AG09319 (cell line): ENCODE measurements around the gene MESP2.

Source experiments
- DNase-seq: peaks from one replicate; pipeline ENCODE4 v3.0.0-alpha.2; 2010; ENCODE audit warnings: low read depth; ENCODE audit errors: extremely low read depth
- TF ChIP-seq, protein P1 (sequence below): IDR thresholded peaks from 2 replicates; pipeline ENCODE4 v1.5.1; 2011; ENCODE audit warnings: low read depth, mild to moderate bottlenecking, inconsistent platforms, low read length, moderate library complexity

Gene MESP2

GRCh38 chr15:89803941-89804800 is 28.0 kb downstream of the MESP2 start:
- TF ChIP-seq, protein P1, sequence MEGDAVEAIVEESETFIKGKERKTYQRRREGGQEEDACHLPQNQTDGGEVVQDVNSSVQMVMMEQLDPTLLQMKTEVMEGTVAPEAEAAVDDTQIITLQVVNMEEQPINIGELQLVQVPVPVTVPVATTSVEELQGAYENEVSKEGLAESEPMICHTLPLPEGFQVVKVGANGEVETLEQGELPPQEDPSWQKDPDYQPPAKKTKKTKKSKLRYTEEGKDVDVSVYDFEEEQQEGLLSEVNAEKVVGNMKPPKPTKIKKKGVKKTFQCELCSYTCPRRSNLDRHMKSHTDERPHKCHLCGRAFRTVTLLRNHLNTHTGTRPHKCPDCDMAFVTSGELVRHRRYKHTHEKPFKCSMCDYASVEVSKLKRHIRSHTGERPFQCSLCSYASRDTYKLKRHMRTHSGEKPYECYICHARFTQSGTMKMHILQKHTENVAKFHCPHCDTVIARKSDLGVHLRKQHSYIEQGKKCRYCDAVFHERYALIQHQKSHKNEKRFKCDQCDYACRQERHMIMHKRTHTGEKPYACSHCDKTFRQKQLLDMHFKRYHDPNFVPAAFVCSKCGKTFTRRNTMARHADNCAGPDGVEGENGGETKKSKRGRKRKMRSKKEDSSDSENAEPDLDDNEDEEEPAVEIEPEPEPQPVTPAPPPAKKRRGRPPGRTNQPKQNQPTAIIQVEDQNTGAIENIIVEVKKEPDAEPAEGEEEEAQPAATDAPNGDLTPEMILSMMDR: no peak
- DNase-seq: no peak

- no peak for DNase-seq
- TF ChIP-seq, protein P1: no peak
These were observed 29.4 kb downstream of the MESP2 start for GRCh38 chr15:89805241-89806209.

- no peak for DNase-seq
- TF ChIP-seq, protein P1: no peak
These were observed 30.1 kb downstream of the MESP2 start for GRCh38 chr15:89806210-89806558.

GRCh38 chr15:89806559-89807550 is 30.7 kb downstream of the MESP2 start:
- DNase-seq: no peak
- TF ChIP-seq, protein P1: no peak

GRCh38 chr15:89807689-89808088 is 31.6 kb downstream of the MESP2 start:
- TF ChIP-seq, protein P1: no peak
- DNase-seq: no peak

GRCh38 chr15:89808160-89808870 is 32.2 kb downstream of the MESP2 start:
- no peak for DNase-seq
- TF ChIP-seq, protein P1: no peak
